Inferior parietal cortex (tissue), 1 donor: ENCODE measurements around the gene MYORG.
A peak's percentile ranks its signal among the peaks of the same experiment; 100 is the strongest.
"Not testable (repeated sequence)": the region's sequence is repeated elsewhere in the genome, so short reads cannot be mapped to it uniquely, and the experiment has no call there.

Source experiments
- DNase-seq: peaks from one replicate; pipeline ENCODE4 v3.0.0-alpha.2; 2016; ENCODE audit errors: extremely low spot score

Gene MYORG

GRCh38 chr9:34368796-34369195 lies 7.9 kb downstream of the MYORG start:
- DNase-seq, result not testable (repeated sequence)

GRCh38 chr9:34367751-34368410 lies 8.8 kb downstream of the MYORG start:
- DNase-seq, result not testable (repeated sequence)

- DNase-seq, result no peak
Measured at GRCh38 chr9:34366365-34366764, 10.3 kb downstream of the MYORG start.

GRCh38 chr9:34365282-34365681 lies 11.4 kb downstream of the MYORG start:
- DNase-seq, result no peak

- no peak for DNase-seq
Measured at GRCh38 chr9:34363619-34364351, 12.9 kb downstream of the MYORG start.

GRCh38 chr9:34362614-34363214 lies 14.0 kb downstream of the MYORG start:
- DNase-seq, result no peak

- DNase-seq, result not testable (repeated sequence)
Measured at GRCh38 chr9:34352957-34353356, 23.7 kb downstream of the MYORG start.

- DNase-seq, result not testable (repeated sequence)
Measured at GRCh38 chr9:34352122-34352652, 24.5 kb downstream of the MYORG start.

- DNase-seq, result no peak
Measured at GRCh38 chr9:34349324-34349723, 27.4 kb downstream of the MYORG start.

GRCh38 chr9:34347800-34348158 lies 28.9 kb downstream of the MYORG start:
- no peak for DNase-seq

GRCh38 chr9:34346873-34347799 lies 29.6 kb downstream of the MYORG start:
- DNase-seq, result no peak

- no peak for DNase-seq
Measured at GRCh38 chr9:34343605-34344004, 33.1 kb downstream of the MYORG start.

GRCh38 chr9:34343090-34343489 lies 33.6 kb downstream of the MYORG start:
- no peak for DNase-seq

- no peak for DNase-seq
Measured at GRCh38 chr9:34341659-34342295, 34.9 kb downstream of the MYORG start.

- DNase-seq, result peak; percentile 43
Measured at GRCh38 chr9:34338665-34339385, 37.9 kb downstream of the MYORG start.

GRCh38 chr9:34338079-34338478 lies 38.6 kb downstream of the MYORG start:
- not testable (repeated sequence) for DNase-seq

- no peak for DNase-seq
Measured at GRCh38 chr9:34337403-34337802, 39.3 kb downstream of the MYORG start.

- DNase-seq, result peak; percentile 38
Measured at GRCh38 chr9:34335376-34335775, 41.3 kb downstream of the MYORG start.

GRCh38 chr9:34334916-34335315 lies 41.8 kb downstream of the MYORG start:
- no peak for DNase-seq

GRCh38 chr9:34334337-34334824 lies 42.3 kb downstream of the MYORG start:
- peak; percentile 93 for DNase-seq
